GM12891 (cell line): ENCODE results near the gene SNX21.
"Not testable (repeated sequence)": the region's sequence is repeated elsewhere in the genome, so short reads cannot be mapped to it uniquely, and the experiment has no call there.

Source experiments
- POLR2A ChIP-seq: IDR thresholded peaks from 2 replicates; pipeline ENCODE4 v1.6.1; 2011; ENCODE audit warnings: low read depth, low read length, control low read depth
- POLR2AphosphoS5 ChIP-seq: IDR thresholded peaks from 2 replicates; pipeline ENCODE4 v1.6.1; 2011; ENCODE audit warnings: low read depth, low read length, control low read depth
- TAF1 ChIP-seq: IDR thresholded peaks from 2 replicates; pipeline ENCODE4 v1.6.1; 2011; ENCODE audit warnings: low read depth, low read length, control low read depth

- not testable (repeated sequence) for TF ChIP-seq TAF1, POLR2A, POLR2AphosphoS5
Observed at GRCh38 chr20:45829673-45830106, 3.9 kb upstream of the SNX21 start.
